ENCODE data around the gene CDK5RAP3. TPM values are rescaled to one million over a fixed set of nuclear protein-coding genes. Genes with fewer than 3 reads are reported as not detected.
A peak's percentile ranks its signal among the peaks of the same experiment; 100 is the strongest.

CDK5RAP3 gene
- total and polyA plus RNA-seq, 2 of the 13 experiments (the other 11 are each of a cell fraction or from before 2014, with no cell fraction given) = 128 to 154 TPM

- TF ChIP-seq ZNF337 (CRISPR knock-in tag; IDR thresholded peaks at IDR 0.05; ENCODE audit: borderline replicate concordance, low read depth) (no peak), KAT7 (CRISPR knock-in tag; IDR thresholded peaks at IDR 0.05; ENCODE audit: borderline replicate concordance) (no peak), RXRB (CRISPR knock-in tag; IDR thresholded peaks at IDR 0.05; ENCODE audit: borderline replicate concordance) (peak; percentile 36; the same call in 1 of the 2 replicates), KLF12 (CRISPR knock-in tag; IDR thresholded peaks at IDR 0.05; ENCODE audit: borderline replicate concordance) (peak; percentile 60; the same call in 1 of the 2 replicates), PBX2 (CRISPR knock-in tag; IDR thresholded peaks at IDR 0.05) (no peak), ELF3 (CRISPR knock-in tag; IDR thresholded peaks at IDR 0.05) (0 out of 2 replicates have a peak, but pooled peaks have one; percentile 25), NCOR1 (IDR thresholded peaks at IDR 0.05; ENCODE audit: borderline replicate concordance, low read length) (peak; percentile 59; the same call in 1 of the 2 replicates), ZBTB3 (CRISPR knock-in tag; IDR thresholded peaks at IDR 0.05; ENCODE audit: borderline replicate concordance, low read depth) (no peak), SALL1 (CRISPR knock-in tag; IDR thresholded peaks at IDR 0.05) (peak; percentile 41), XRCC5 (optimal IDR thresholded peaks at IDR 0.05; ENCODE audit: low read length) (peak; percentile 50), ZNF501 (CRISPR knock-in tag; IDR thresholded peaks at IDR 0.05) (peak; percentile 36; the same call in 1 of the 2 replicates), DPF2 (CRISPR knock-in tag; IDR thresholded peaks at IDR 0.05; ENCODE audit: borderline replicate concordance, low read depth) (no peak), IRF9 (CRISPR knock-in tag; IDR thresholded peaks at IDR 0.05; ENCODE audit: borderline replicate concordance) (no peak), HNF4G (IDR thresholded peaks at IDR 0.05; ENCODE audit: borderline replicate concordance, low read depth, low read length) (peak; percentile 64), HNF4G (CRISPR knock-in tag; IDR thresholded peaks at IDR 0.05; ENCODE audit: borderline replicate concordance, low read depth) (peak; percentile 25; the same call in 1 of the 2 replicates), MLX (CRISPR knock-in tag; IDR thresholded peaks at IDR 0.05) (0 out of 2 replicates have a peak, but pooled peaks have one; percentile 26), GATAD2A (CRISPR knock-in tag; IDR thresholded peaks at IDR 0.05) (peak; percentile 56; the same call in 1 of the 2 replicates), TCF12 (IDR thresholded peaks at IDR 0.05) (no peak), TCF12 (CRISPR knock-in tag; IDR thresholded peaks at IDR 0.05) (no peak), TERF1 (CRISPR knock-in tag; IDR thresholded peaks at IDR 0.05) (no peak), SP140L (CRISPR knock-in tag; IDR thresholded peaks at IDR 0.05; ENCODE audit: borderline replicate concordance) (no peak), NCOA2 (CRISPR knock-in tag; IDR thresholded peaks at IDR 0.05) (peak; percentile 50; the same call in 1 of the 2 replicates), LCORL (IDR thresholded peaks at IDR 0.05) (no peak), LCORL (CRISPR knock-in tag; IDR thresholded peaks at IDR 0.05) (peak; percentile 28; the same call in 1 of the 2 replicates), ZNF260 (CRISPR knock-in tag; IDR thresholded peaks at IDR 0.05; ENCODE audit: borderline replicate concordance, low read depth) (no peak), ZBTB7B (CRISPR knock-in tag; IDR thresholded peaks at IDR 0.05) (0 out of 2 replicates have a peak, but pooled peaks have one; percentile 24)
- TF ChIP-seq, protein P1, sequence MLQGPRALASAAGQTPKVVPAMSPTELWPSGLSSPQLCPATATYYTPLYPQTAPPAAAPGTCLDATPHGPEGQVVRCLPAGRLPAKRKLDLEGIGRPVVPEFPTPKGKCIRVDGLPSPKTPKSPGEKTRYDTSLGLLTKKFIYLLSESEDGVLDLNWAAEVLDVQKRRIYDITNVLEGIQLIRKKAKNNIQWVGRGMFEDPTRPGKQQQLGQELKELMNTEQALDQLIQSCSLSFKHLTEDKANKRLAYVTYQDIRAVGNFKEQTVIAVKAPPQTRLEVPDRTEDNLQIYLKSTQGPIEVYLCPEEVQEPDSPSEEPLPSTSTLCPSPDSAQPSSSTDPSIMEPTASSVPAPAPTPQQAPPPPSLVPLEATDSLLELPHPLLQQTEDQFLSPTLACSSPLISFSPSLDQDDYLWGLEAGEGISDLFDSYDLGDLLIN (CRISPR knock-in tag; IDR thresholded peaks at IDR 0.05; ENCODE audit: borderline replicate concordance) = no peak
These were observed 4.8 kb upstream of the CDK5RAP3 start (continued) for GRCh38 chr17:47966079-47966519.
